GM12873 (cell line): ENCODE results near the gene VPS13A.

Experiments
- TF ChIP-seq, protein P1 (sequence below): IDR thresholded peaks from 2 replicates; pipeline ENCODE4 v1.5.1; 2012; ENCODE audit warnings: low read depth, mild to moderate bottlenecking, moderate library complexity, low read length, control low read depth; ENCODE audit not compliant: insufficient read depth; ENCODE audit errors: missing control alignments

Gene VPS13A

DNA sequence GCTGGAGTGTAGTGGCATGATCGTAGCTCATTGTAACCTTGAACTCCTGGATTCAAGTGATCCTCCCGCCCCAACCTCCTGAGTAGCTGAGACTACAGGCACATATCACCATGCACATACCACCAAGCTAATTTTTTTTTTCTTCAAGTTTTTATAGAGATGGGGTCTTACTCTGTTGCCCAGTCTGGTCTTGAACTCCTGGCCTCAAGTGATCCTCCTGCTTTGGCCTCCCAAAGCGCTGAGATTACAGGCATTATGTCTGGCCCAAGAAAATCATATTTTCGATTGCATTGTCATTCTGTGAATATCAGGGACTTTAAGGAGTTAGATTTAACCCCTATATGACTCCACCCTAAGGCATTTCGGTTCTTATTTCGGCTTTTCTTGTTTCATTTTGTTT lies 116.6 kb downstream of the VPS13A start:
- TF ChIP-seq, protein P1, sequence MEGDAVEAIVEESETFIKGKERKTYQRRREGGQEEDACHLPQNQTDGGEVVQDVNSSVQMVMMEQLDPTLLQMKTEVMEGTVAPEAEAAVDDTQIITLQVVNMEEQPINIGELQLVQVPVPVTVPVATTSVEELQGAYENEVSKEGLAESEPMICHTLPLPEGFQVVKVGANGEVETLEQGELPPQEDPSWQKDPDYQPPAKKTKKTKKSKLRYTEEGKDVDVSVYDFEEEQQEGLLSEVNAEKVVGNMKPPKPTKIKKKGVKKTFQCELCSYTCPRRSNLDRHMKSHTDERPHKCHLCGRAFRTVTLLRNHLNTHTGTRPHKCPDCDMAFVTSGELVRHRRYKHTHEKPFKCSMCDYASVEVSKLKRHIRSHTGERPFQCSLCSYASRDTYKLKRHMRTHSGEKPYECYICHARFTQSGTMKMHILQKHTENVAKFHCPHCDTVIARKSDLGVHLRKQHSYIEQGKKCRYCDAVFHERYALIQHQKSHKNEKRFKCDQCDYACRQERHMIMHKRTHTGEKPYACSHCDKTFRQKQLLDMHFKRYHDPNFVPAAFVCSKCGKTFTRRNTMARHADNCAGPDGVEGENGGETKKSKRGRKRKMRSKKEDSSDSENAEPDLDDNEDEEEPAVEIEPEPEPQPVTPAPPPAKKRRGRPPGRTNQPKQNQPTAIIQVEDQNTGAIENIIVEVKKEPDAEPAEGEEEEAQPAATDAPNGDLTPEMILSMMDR = no peak

DNA sequence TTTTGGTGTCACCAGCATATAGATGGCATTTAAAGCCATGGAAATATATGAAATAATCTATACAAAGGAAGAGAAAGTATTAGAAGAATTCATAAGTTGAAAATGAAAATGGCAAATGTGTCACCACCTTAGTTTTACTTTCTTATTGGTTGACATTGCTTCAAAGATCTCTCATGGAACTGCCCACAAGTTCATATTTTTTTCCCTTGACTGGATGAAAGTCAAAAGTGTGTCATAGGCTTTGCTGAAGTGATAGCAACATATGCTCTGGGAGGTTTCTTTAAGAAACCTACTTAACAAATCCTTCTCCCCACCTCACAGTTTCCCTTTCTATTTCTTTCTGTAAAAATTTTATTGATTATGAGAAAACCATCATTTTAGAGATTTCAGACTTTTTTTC lies 127.2 kb downstream of the VPS13A start:
- TF ChIP-seq, protein P1 = no peak

DNA sequence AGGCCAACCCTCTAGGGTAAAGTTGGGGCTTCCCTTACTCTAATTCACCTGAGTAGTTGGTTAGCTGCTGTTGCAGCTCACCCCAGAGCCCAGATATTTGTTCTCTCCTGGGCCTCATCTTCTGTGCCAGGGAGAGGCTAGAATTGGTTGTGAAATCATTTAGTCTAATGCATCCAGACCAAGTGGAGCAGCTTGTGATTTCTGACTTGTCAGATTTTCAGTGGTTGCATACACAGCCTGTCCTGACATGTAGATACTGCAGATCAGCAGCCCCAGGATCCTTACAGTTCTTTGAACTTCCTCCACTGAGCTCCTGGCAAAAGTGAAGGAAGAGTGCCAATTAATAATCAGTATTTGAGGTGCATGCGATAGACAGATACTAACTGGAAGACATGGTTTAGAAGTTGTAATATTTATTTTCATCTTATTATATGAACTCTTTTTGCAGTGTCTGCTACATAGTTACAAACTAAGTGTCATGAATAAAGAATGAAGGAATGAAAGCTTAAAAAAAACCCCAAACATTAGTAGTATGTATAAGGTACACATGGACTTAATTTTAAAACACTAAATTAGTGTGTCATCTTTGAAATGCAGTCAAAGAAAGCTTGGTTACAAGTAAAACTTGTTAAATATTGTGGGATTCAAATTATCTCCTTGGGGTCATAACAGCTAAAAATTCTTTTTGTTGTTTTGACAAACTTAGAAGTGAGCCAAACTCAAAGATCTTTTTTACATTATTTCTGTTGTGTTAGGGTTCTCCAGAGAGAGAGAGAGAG lies 128.5 kb downstream of the VPS13A start:
- TF ChIP-seq, protein P1 = no peak

DNA sequence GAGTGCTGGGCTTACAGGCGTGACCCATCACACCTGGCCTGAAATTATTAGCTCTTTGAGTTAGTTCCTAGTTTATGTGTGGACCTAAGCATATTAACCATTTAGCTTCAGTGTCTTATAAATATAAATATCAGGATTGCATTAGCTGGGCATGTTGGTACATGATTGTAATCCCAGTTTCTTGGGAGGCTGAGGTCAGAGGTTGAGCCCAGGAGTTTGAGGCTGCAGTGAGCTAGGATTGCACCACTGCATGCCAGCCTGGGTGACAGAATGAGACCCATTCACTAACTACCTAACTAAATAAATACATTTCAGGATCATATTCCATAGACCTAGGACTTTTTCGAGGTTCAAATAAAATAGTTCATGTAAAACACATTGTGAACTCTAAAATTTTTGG lies 129.8 kb downstream of the VPS13A start:
- TF ChIP-seq, protein P1 = no peak

DNA sequence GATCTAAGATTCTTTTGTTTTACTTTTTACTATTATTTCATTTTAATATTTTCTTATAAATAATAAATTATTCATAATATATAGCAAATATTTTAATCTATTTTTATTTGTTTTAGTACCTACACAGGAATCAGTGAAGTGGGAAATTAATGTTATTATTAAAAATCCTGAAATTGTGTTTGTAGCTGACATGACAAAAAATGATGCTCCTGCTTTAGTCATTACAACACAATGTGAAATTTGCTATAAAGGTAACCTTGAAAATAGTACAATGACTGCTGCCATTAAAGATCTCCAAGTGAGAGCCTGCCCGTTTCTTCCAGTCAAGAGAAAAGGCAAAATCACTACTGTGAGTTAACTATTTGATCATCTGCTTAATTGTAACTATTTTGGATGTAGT lies 138.7 kb downstream of the VPS13A start:
- TF ChIP-seq, protein P1 = no peak

DNA sequence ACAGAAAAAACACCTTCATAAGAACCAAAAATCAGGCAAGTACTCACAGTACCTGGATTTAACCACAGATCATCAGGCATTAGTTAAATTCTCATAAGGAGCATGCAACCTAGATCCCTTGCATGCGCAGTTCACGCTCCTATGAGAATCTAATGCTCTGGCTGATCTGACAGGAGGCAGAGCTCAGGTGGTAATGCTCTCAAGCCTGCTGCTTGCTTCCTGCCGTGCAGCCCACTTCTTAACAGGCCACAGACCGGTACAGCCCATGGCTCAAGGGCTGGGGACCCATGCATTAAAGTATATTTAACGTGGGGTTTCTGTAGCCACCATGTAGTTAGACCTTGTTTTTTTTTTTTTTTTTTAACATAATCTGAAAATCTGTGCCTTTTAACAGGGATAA lies 147.7 kb downstream of the VPS13A start:
- TF ChIP-seq, protein P1 = no peak

DNA sequence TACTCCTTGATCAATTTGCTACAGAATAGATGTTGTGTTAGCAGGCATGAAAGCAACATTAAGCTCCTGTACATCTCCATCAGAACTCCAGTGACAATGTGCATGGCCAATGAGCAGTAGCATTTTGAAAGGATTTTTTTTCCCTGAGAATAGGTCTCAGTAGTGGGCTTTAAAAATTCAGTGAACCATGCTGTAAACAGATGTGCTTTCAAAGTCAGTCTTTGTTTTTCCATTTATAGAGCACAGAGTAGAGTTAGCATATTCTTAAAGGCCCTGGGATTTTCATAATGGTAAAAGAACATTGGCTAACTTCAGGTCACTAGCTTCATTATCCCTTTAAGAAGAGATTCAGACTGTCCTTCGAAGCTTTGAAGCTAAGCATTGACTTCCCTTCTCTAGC lies 150.8 kb downstream of the VPS13A start:
- TF ChIP-seq, protein P1 = no peak
